GM15510 (cell line): ENCODE measurements around the gene CREB5.

Source experiments
- POLR2A ChIP-seq: IDR thresholded peaks from 3 replicates; pipeline ENCODE4 v1.6.1; 2011; ENCODE audit warnings: borderline replicate concordance; ENCODE audit not compliant: insufficient read length; ENCODE audit errors: extremely low read depth

CREB5 gene

DNA sequence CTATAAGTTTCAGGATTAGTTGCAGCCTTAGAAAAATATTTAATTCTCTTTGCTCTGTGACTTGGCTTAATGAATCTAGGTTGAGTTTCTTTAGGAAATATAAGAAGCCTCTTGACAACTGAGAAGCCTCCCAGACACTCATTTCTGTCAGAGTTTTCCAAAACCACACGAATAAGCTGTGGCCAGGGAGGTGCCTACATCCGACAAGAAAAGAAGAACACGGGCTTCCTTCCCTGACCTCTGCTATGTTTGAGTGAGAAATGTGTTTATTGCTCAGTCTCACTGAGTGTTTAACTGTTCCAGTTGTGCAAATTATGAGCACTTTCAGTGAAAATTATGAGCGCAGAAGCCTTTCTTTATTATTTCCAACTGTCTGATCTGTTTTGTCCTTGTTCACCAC is 440.8 kb downstream of the CREB5 start:
- no peak for TF ChIP-seq POLR2A

DNA sequence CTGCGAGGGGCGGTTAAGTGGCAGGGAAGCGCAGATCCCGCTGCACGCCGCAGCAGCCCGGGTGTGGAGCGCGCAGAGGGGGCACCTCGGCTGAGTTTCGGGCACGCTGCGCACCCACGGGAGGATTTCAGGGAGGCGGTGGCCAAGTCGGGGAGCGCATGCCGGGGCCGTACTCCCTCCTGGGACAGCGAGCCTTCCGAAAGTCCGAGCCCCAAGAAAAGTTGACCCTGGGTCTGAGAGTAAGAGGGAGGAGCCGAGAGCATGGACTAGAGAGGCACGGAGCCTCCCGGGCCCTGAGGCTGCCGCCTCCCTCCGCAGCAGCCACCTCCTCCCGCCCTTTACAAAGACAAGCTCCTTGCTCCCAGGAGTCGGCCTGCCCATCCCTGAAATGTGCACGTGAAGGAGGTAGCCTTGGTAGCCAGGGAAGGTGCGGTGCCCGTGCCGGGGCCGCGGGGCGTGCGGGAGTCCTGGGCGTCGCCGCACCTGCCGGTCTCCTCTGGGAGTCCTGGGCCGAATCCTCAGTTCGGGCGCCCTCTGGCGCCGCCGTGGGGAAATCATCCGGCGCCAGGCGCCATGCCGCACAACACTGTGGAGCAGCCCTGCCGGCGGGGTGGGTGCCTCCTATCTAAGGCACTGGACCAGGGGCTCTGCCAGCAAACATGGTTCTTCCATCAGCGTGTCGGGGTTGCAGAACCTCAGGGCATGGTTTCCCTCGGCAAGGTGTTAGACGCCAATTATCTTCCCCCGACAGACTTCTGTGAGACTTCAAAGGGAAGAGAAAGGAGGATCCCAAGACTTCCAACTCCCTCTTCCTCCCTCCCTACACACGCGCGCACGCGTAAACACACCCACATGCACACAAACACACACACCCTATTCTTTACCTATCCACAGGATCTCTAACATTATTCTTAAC is 441.8 kb downstream of the CREB5 start:
- TF ChIP-seq POLR2A, result no peak

DNA sequence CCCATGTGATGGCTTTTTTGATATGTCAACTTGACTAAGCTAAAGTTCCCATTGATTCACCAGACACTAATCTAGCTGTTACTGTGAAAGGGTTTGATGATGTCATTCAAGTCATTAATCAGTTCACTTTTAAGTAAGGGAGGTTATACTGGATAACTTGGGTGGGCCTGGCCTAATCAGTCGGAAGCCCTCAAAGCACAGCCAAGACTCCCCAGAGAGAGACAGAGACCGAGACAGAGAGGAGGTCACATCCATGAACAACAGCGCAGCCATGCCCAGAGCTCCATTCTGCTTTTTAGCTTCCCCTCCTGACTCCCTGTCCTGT is 442.4 kb downstream of the CREB5 start:
- TF ChIP-seq POLR2A, result no peak

DNA sequence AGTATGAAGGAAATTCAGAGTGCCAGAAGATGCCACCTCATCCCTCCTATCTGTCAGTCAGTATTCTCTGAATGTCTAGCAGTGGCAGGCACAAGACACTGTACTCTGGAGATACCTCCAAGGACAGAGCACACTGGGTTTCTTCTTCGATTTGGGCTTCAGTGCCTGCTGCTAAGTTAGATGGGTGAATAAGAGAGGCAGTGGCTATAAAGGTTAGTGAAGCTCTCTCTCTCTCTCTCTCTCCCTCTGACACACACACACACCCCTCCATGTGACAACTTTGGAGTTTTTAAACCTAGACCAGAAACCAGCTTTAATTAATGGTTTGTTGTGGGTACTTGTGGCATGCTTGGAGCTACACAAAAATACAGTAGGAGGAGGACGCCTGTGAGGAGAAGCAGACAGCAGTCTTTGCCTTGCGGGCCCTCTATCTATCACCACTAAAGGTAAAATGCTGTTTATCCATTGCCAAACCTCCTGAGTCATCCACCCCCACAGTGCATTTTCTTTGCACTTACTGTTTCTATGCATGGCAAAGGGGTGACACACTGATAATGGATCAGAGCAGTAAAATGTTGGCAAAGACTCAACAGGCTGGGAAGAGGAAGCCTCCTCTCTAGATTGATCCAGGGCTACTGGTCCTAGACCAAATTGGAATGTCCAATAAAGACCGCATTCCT is 443.4 kb downstream of the CREB5 start:
- no peak for TF ChIP-seq POLR2A

DNA sequence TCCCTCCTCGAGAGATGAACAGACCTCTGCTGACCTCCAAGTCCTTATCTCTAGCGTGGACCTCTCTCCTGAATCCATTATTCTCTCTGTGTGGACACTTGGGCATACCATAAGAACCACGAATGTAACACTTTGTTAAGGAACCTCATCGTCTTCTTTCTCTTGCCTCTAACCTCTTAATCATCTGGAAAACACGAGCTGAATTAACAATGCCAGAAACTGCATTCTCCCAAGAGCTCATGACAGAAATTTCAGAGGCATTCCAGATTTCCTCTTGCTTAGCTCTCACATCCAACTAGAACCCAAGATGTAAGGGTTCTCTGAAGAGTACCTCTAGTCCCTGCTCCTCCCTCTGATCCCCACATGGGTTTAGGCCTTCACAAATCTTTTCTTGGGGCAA is 444.3 kb downstream of the CREB5 start:
- TF ChIP-seq POLR2A, result no peak

GRCh38 chr7:28858206-28858605 is 445.9 kb downstream of the CREB5 start:
- TF ChIP-seq POLR2A, result no peak

DNA sequence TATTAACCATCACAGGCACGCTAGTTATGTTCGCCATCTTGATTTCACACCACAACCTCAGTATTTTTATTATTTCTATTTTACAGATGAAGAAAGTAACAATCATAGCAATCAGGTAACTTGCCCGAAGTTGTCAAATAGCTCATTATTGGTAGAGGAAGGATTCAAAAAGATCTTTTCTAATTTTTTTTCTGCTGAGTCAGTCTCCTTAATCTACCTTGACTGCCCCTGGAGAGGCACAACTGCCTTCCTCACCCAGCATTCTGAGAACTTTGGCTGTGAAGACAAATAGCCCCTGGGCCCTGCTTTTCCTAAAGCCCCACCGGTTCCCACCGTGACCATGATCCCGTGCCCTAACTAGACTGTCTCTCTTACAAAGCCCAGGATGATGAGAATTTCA is 446.6 kb downstream of the CREB5 start:
- no peak for TF ChIP-seq POLR2A

DNA sequence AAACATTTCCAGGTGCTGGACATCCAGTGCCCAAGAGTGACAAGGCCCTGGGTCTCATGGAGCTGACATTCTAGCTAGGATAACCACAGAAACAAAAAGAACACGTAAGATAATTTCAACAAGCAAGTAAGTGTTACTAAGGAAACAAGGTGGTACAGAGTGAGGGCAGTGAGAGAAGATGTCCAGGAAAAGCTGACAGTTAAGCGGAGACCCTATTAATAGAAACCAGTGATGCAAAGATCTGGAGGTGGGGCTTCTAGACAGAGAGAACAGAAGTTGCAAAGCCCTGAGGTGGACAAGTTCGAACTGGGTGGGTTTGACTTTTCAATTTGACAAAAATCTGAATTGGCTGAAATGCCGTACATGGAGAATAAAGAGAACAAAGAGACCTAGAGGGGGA is 449.5 kb downstream of the CREB5 start:
- TF ChIP-seq POLR2A, result no peak

DNA sequence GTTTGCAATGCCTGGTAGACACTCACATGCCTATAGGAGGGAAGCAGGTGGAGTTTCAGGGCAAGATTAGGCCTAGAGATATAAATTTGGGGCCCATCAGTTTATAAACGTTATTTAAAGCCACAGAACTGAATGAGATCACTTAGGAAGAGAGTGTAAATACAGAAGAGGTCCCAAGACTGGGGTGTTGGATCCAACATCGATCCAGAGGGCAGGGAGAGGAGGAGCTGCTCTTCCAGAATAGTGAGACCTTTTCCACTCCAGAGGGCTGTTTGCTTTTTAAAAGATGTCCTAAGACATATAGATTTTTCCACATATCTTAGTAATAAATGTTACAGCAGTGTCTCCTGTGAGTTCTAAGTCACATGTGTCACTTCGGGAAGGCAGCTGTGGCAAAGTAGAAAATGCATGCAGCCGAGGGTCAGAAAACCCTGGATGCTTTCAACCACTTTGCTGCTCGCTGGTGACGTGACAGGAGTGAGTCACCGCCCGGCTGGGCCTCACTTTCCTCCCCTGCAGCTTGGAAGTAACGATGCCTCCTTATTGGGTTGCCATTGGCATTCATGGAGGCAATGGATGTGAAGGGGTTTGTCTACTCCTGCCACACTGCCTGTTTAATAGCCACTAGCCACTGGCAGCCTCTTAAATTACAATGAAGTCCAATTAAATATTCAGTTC is 450.4 kb downstream of the CREB5 start:
- TF ChIP-seq POLR2A, result no peak

- no peak for TF ChIP-seq POLR2A
These were observed 453.4 kb downstream of the CREB5 start for GRCh38 chr7:28865601-28866144.

GRCh38 chr7:28868712-28869111 is 456.4 kb downstream of the CREB5 start:
- TF ChIP-seq POLR2A, result no peak

DNA sequence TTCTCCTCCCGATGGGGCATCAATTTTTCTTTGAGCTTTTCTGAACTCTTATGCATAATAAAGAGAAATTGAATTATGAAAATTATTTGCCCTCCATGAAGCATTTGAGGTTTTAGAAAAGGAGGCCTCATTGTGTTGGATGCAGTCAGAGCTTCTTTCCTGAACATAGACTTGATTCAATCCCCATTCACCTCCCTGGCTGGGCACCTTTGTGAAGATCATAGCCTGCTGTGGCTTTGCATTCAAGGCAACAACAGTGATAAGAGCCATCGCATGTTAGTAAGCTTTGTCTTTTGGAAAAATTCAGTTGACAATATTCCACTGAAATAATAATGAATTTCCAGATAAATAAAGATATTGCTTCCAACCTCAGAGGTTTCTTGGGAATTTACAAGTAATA is 458.8 kb downstream of the CREB5 start:
- TF ChIP-seq POLR2A, result no peak

DNA sequence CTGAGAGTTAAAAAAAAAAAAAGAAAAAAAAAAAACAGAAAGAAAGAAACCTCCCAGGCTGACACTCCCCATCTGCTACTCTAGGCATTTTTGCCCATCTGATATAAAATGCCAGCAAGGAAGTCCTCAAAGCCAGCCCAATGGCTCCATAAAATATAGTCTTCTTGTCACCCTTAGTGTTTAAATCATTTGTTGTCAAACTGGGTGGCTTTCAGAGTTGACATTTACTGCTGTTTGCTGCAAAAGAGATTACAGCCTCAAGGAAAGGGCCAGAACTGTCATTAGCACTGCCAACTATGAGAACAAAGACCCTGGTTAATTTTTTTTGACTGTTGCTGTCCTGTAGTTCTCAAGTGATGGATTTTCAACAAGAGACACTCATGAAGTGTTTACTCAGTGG is 459.3 kb downstream of the CREB5 start:
- TF ChIP-seq POLR2A, result no peak

DNA sequence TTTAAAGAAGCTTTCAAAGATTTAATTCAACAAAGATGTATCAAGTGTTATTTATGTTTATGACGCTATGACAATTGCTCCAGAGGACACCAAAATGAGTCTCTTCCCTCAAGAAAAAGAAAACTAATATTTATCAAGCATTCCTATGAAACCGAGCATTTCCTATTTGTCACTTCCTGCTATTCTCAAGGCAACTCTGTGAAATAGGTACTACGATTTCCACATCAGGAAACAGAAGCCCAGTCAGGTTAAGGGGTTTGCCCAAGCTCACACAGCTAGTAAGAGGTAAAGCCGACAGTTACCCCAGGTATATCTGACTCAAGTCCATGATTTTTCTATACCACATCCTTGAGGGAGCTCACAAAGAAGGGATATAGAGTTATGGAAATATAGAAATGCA is 459.9 kb downstream of the CREB5 start:
- TF ChIP-seq POLR2A, result no peak

DNA sequence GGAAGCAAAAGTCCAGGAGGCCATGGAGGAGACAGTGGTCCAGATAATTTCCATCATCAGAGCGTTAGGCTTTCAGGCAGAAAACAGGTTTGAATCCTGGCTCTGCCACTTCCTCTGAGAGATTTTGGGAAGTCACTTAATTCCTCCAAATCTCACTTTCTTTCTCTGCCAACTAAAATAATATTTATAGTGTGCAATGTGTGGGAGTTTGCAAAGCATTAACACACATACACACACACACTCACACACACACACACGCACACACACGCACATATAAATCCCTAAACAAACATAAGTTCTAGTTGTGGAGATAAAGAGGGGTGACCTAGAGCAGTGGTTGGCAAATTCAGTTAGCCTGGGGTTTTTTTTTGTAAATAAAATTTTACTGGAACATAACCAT is 461.0 kb downstream of the CREB5 start:
- TF ChIP-seq POLR2A, result no peak
